Urinary bladder (tissue), 4 donors: ENCODE results near the gene CAMK2B. TPM values are rescaled to one million over a fixed set of nuclear protein-coding genes. Genes with fewer than 3 reads are reported as not detected.

Experiments
- DNase-seq: peaks from one replicate; pipeline ENCODE4 v3.0.0-alpha.2; 2015; ENCODE audit errors: extremely low spot score
- H3K27ac ChIP-seq: one replicate; pipeline ENCODE4 v1.5.1; 2013; ENCODE audit warnings: low read depth, mild to moderate bottlenecking, moderate library complexity
- H3K36me3 ChIP-seq: one replicate; pipeline ENCODE4 v1.6.1; 2013; ENCODE audit warnings: mild to moderate bottlenecking, moderate library complexity; ENCODE audit not compliant: insufficient read depth
- H3K4me1 ChIP-seq: one replicate; pipeline ENCODE4 v1.6.1; 2013; ENCODE audit warnings: mild to moderate bottlenecking, moderate library complexity; ENCODE audit not compliant: insufficient read depth
- H3K4me3 ChIP-seq: one replicate; pipeline ENCODE4 v1.5.1; 2013; ENCODE audit warnings: low read depth, low read length
- WGBS: extraction: QIAGEN DNeasy Blood & Tissue Kit; methylation state at CpG from one replicate; pipeline ENCODE4 v1.1.7; 2013; 5-methylcytosine and 5-hydroxymethylcytosine counted together
- polyA plus RNA-seq: library from polyadenylated mRNA; stranded (reverse); fragments of 200-250 nt; gene quantifications from one replicate; pipeline ENCODE4 v1.2.3, GENCODE V29; 2013
- total RNA-seq: library from RNA; depleted of rRNA; stranded (reverse); fragments of >200 nt; gene quantifications from one replicate; pipeline ENCODE4 v1.2.3, GENCODE V29; 2014
- donor health status: healthy with polysubstance abuse.
- donor health status: healthy.

CAMK2B gene
- total and polyA plus RNA-seq, 2 donors = 0.32 to 1.5 TPM

- H3K36me3 ChIP-seq = no peaks in the 10 kb centered on the region
- H3K4me1 ChIP-seq = no peaks in the 10 kb centered on the region
- WGBS = 55% methylated on average over 9 of the region's 9 CpGs
- DNase-seq = no peak
- H3K27ac ChIP-seq = no peak overlapping the region
- no peak overlapping the region for H3K4me3 ChIP-seq
Measured at GRCh38 chr7:44291733-44292419, 33.5 kb downstream of the CAMK2B start.

GRCh38 chr7:44291066-44291732, 34.2 kb downstream of the CAMK2B start:
- Histone ChIP-seq H3K36me3 (no peaks in the 10 kb centered on the region), H3K27ac (no peak overlapping the region), H3K4me3 (no peak overlapping the region), H3K4me1 (no peaks in the 10 kb centered on the region)
- WGBS = 47% methylated on average over 18 of the region's 18 CpGs
- peak; percentile 59 for DNase-seq

GRCh38 chr7:44290252-44290620, 35.2 kb downstream of the CAMK2B start:
- no peak for DNase-seq
- WGBS = 79% methylated on average over 12 of the region's 12 CpGs
- Histone ChIP-seq H3K36me3 (no peaks in the 10 kb centered on the region), H3K27ac (no peak overlapping the region), H3K4me1 (no peaks in the 10 kb centered on the region), H3K4me3 (no peak overlapping the region)

- Histone ChIP-seq H3K4me1 (no peaks in the 10 kb centered on the region), H3K4me3 (no peak overlapping the region), H3K27ac (no peak overlapping the region), H3K36me3 (no peaks in the 10 kb centered on the region)
- 87% methylated on average over 24 of the region's 24 CpGs for WGBS
- no peak for DNase-seq
Measured at GRCh38 chr7:44289341-44290251, 35.8 kb downstream of the CAMK2B start.

- Histone ChIP-seq H3K4me1 (no peaks in the 10 kb centered on the region), H3K36me3 (no peaks in the 10 kb centered on the region), H3K4me3 (no peak overlapping the region), H3K27ac (no peak overlapping the region)
- DNase-seq = no peak
- WGBS = 88% methylated on average over 20 of the region's 20 CpGs
Measured at GRCh38 chr7:44288811-44289340, 36.5 kb downstream of the CAMK2B start.

- Histone ChIP-seq H3K4me1 (no peaks in the 10 kb centered on the region), H3K36me3 (no peaks in the 10 kb centered on the region), H3K27ac (no peak overlapping the region), H3K4me3 (no peak overlapping the region)
- WGBS = 97% methylated on average over 9 of the region's 9 CpGs
- DNase-seq = no peak
Measured at GRCh38 chr7:44288381-44288685, 37.1 kb downstream of the CAMK2B start.

- no peaks in the 10 kb centered on the region for H3K4me1 ChIP-seq
- WGBS = 84% methylated on average over 17 of the region's 17 CpGs
- no peak for DNase-seq
Measured at GRCh38 chr7:44287488-44288380, 37.7 kb downstream of the CAMK2B start.

GRCh38 chr7:44286618-44287487, 38.5 kb downstream of the CAMK2B start:
- 93% methylated on average over 20 of the region's 20 CpGs for WGBS
- DNase-seq = no peak

More at GRCh38 chr7:44287488-44288380, 37.7 kb downstream of the CAMK2B start:
- Histone ChIP-seq H3K27ac (no peak overlapping the region), H3K4me3 (no peak overlapping the region), H3K36me3 (no peaks in the 10 kb centered on the region)

GRCh38 chr7:44286182-44286617, 39.2 kb downstream of the CAMK2B start:
- 91% methylated on average over 17 of the region's 17 CpGs for WGBS
- no peaks in the 10 kb centered on the region for H3K36me3 ChIP-seq
- H3K4me1 ChIP-seq = no peaks in the 10 kb centered on the region
- DNase-seq = no peak
- no peak overlapping the region for H3K27ac ChIP-seq
- no peak overlapping the region for H3K4me3 ChIP-seq

More at GRCh38 chr7:44286618-44287487, 38.5 kb downstream of the CAMK2B start:
- Histone ChIP-seq H3K4me1 (no peaks in the 10 kb centered on the region), H3K4me3 (no peak overlapping the region), H3K27ac (no peak overlapping the region), H3K36me3 (no peaks in the 10 kb centered on the region)

- no peaks in the 10 kb centered on the region for H3K36me3 ChIP-seq
- no peak for DNase-seq
- no peaks in the 10 kb centered on the region for H3K4me1 ChIP-seq
- H3K27ac ChIP-seq = no peak overlapping the region
- no peak overlapping the region for H3K4me3 ChIP-seq
- WGBS = 93% methylated on average over 24 of the region's 24 CpGs
Measured at GRCh38 chr7:44285561-44285960, 39.8 kb downstream of the CAMK2B start.

GRCh38 chr7:44284881-44285541, 40.4 kb downstream of the CAMK2B start:
- DNase-seq = no peak
- Histone ChIP-seq H3K27ac (no peak overlapping the region), H3K4me3 (no peak overlapping the region), H3K36me3 (no peaks in the 10 kb centered on the region), H3K4me1 (no peaks in the 10 kb centered on the region)
- 94% methylated on average over 16 of the region's 16 CpGs for WGBS

- DNase-seq = no peak
- WGBS = 77% methylated on average over 13 of the region's 13 CpGs
- H3K4me1 ChIP-seq = no peaks in the 10 kb centered on the region
Measured at GRCh38 chr7:44284216-44284615, 41.2 kb downstream of the CAMK2B start.

More at GRCh38 chr7:44284216-44284615, 41.2 kb downstream of the CAMK2B start:
- Histone ChIP-seq H3K4me3 (no peak overlapping the region), H3K27ac (no peak overlapping the region), H3K36me3 (no peaks in the 10 kb centered on the region)
